GM10248 (cell line): Measurements from ENCODE around the gene CRIM1.

Source experiments
- CTCF ChIA-PET: fragments of 300-600 bp; sonication (Branson Sonifier 250); formaldehyde crosslinking; extraction: SDS; loops from one replicate; lab custom pipeline; 2021; ENCODE audit warnings: antibody characterized with exemption; lab: Yijun Ruan, JAX
- POLR2A ChIA-PET: fragments of 350-650 bp; sonication (Branson Sonifier 250); formaldehyde crosslinking; extraction: SDS; loops from one replicate; lab custom pipeline; 2020; ENCODE audit warnings: antibody characterized with exemption; lab: Yijun Ruan, JAX
- DNase-seq: peaks from one replicate; pipeline ENCODE4 v3.0.0; 2012; ENCODE audit errors: extremely low spot score
- CTCF ChIP-seq: IDR thresholded peaks from 2 replicates; pipeline ENCODE4 v1.5.1; 2012; ENCODE audit warnings: mild to moderate bottlenecking, low read depth; ENCODE audit errors: extremely low read depth, missing control alignments, control extremely low read depth

The CRIM1 gene

GRCh38 chr2:36480636-36481035 lies 125.1 kb downstream of the CRIM1 start:
- TF ChIP-seq CTCF, result no peak
- ChIA-PET CTCF (interaction anchor here (1.4 to 1.5 kb wide), 2 partner anchors 13 to 19 kb away, joined by 3 to 5 read pairs; no protein-coding TSS in a partner anchor), POLR2A (no interaction called here)
- DNase-seq, result no peak

DNA sequence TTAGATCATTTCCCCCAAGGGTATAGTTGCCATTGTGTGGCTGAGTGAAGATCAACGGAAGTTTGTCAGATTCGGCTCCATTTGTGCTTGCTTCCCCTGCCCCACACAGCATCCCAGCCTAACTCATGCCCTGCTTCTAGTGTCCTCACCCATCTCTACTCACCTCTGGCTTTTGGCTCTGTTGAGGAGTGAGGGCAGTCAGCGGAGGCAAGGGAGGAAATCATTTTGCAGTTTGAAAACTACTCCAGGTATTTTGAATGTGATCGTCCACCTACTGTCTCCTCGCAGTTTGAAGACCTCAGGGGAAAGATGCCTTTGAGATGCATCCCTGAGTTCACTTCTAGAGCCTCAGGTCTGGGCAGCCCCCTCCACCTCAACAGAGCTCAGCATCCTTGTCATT lies 126.1 kb downstream of the CRIM1 start:
- TF ChIP-seq CTCF, result no peak
- CTCF ChIA-PET, result no interaction called here
- POLR2A ChIA-PET, result no interaction called here
- DNase-seq, result no peak

GRCh38 chr2:36482576-36483214 lies 127.1 kb downstream of the CRIM1 start:
- POLR2A ChIA-PET, result no interaction called here
- TF ChIP-seq CTCF, result no peak
- no peak for DNase-seq
- CTCF ChIA-PET, result interaction anchor here (0.7 kb wide), 1 partner anchor 9 kb away, joined by 3 read pairs; no protein-coding TSS in a partner anchor

GRCh38 chr2:36483290-36483689 lies 127.7 kb downstream of the CRIM1 start:
- ChIA-PET CTCF (no interaction called here), POLR2A (no interaction called here)
- no peak for TF ChIP-seq CTCF

DNA sequence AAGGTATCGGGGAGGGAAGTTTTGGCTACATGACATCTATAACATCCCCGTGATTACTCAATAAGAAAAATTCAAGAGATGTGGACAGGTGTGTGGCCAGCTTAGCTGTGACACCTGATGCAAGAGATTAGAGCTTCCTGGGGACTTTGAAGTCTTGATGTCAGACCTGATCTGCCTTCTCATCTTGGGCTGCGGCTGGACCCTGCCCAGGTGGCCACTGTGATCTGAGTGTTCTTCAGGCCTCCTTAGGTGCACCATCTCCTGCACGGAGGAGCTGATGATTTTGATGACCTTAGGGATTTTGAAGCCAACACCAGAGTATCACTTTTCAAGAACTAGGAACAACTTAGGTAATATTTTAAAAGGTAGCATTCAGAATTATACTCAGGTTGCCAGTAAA lies 128.9 kb downstream of the CRIM1 start:
- no peak for TF ChIP-seq CTCF
- POLR2A ChIA-PET, result no interaction called here
- no peak for DNase-seq
- CTCF ChIA-PET, result no interaction called here

More at GRCh38 chr2:36483290-36483689, 127.7 kb downstream of the CRIM1 start:
- DNase-seq, result no peak

DNA sequence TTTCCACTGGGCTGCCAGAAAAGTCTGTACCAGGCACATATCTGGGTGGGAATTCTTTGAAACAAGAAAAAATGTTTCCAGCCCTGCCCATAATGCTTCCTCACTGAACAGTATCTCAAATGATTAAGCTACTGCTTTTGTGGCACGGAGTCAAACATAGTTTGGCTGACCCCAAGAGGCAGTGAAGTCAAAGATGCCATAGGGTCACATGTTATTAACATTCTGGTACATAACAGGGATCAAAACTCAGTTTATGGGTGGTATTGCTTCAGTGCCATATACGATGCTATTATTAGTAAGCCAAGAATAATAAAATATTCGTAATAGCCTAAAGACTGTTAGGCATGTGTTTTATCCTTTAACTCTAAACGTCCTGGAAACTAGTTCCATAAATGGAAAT lies 129.9 kb downstream of the CRIM1 start:
- ChIA-PET CTCF (no interaction called here), POLR2A (no interaction called here)

More for the DNA sequence above, 129.9 kb downstream of the CRIM1 start:
- TF ChIP-seq CTCF, result no peak
- no peak for DNase-seq
